HEK293 (cell line): ENCODE results near the gene SAPCD1.

Experiments
- SP2 ChIP-seq: fragments of 450-650 bp; formaldehyde crosslinking; IDR thresholded peaks from 2 replicates; pipeline ENCODE4 v1.5.1; 2016; ENCODE audit warnings: missing biosample characterization, missing genetic modification characterization
- ZNF138 ChIP-seq: fragments of 450-650 bp; formaldehyde crosslinking; IDR thresholded peaks from 2 replicates; pipeline ENCODE4 v1.5.1; 2016; ENCODE audit warnings: missing biosample characterization, missing genetic modification characterization, borderline replicate concordance
- ZNF274 ChIP-seq, 2 experiments: fragments of 200-500 bp in 1 of 2; fragments of 450-650 bp in 1 of 2; sonication (Bioruptor generic) in 1 of 2; formaldehyde crosslinking in 1 of 2; IDR thresholded peaks; 2 replicates each; pipeline versions ENCODE4 v1.5.1 to v1.6.1; 2014 to 2016; ENCODE audit warnings: borderline replicate concordance in 1 of 2, inconsistent platforms in 1 of 2, low read length in 1 of 2, missing biosample characterization in 1 of 2, missing genetic modification characterization in 1 of 2
- ZNF292 ChIP-seq: fragments of 450-650 bp; formaldehyde crosslinking; IDR thresholded peaks from 2 replicates; pipeline ENCODE4 v1.5.1; 2016; ENCODE audit warnings: low read depth, missing biosample characterization, missing genetic modification characterization, borderline replicate concordance
- ZNF302 ChIP-seq: fragments of 450-650 bp; formaldehyde crosslinking; IDR thresholded peaks from 2 replicates; pipeline ENCODE4 v1.5.1; 2016; ENCODE audit warnings: missing biosample characterization, missing genetic modification characterization, low read depth
- ZNF350 ChIP-seq: fragments of 450-650 bp; formaldehyde crosslinking; IDR thresholded peaks from 2 replicates; pipeline ENCODE4 v1.5.0; 2017; ENCODE audit warnings: missing biosample characterization, mild to moderate bottlenecking, missing genetic modification characterization
- ZNF660 ChIP-seq: fragments of 450-650 bp; IDR thresholded peaks from 2 replicates; pipeline ENCODE4 v1.5.1; 2018; ENCODE audit warnings: missing biosample characterization, mild to moderate bottlenecking, missing genetic modification characterization
- TF ChIP-seq, protein P1 (sequence below): fragments of 450-650 bp; formaldehyde crosslinking; IDR thresholded peaks from 2 replicates; pipeline ENCODE4 v1.5.1; 2016; ENCODE audit warnings: missing biosample characterization, missing genetic modification characterization
- TF ChIP-seq, protein P2 (sequence below): fragments of 450-650 bp; formaldehyde crosslinking; IDR thresholded peaks from 2 replicates; pipeline ENCODE4 v1.5.1; 2016; ENCODE audit warnings: missing biosample characterization, missing genetic modification characterization, low read depth
- TF ChIP-seq, protein P3 (sequence below): fragments of 450-650 bp; formaldehyde crosslinking; IDR thresholded peaks from 2 replicates; pipeline ENCODE4 v1.5.1; 2016; ENCODE audit warnings: missing biosample characterization, missing genetic modification characterization

DNA sequence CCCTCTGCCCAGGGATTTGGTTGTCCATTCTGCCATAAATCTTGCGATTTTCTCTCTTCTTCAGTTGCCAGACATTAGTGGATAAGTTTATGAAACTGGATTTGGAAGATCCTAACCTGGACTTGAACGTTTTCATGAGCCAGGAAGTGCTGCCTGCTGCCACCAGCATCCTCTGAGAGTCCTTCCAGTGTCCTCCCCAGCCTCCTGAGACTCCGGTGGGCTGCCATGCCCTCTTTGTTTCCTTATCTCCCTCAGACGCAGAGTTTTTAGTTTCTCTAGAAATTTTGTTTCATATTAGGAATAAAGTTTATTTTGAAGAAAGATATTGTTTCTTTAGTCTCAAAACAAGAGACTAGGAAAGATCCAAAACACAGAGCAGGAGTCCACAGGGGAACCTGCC lies at the start of gene SAPCD1:
- TF ChIP-seq, protein P1, sequence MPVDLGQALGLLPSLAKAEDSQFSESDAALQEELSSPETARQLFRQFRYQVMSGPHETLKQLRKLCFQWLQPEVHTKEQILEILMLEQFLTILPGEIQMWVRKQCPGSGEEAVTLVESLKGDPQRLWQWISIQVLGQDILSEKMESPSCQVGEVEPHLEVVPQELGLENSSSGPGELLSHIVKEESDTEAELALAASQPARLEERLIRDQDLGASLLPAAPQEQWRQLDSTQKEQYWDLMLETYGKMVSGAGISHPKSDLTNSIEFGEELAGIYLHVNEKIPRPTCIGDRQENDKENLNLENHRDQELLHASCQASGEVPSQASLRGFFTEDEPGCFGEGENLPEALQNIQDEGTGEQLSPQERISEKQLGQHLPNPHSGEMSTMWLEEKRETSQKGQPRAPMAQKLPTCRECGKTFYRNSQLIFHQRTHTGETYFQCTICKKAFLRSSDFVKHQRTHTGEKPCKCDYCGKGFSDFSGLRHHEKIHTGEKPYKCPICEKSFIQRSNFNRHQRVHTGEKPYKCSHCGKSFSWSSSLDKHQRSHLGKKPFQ (tag by site-specific recombination) = no peak
- no peak for TF ChIP-seq SP2 (tag by site-specific recombination)
- TF ChIP-seq ZNF274 (IDR thresholded peaks at IDR 0.05; ENCODE audit: low read length) = no peak
- TF ChIP-seq ZNF274 (tag by site-specific recombination; IDR thresholded peaks at IDR 0.05; ENCODE audit: borderline replicate concordance) = no peak
- TF ChIP-seq, protein P2, sequence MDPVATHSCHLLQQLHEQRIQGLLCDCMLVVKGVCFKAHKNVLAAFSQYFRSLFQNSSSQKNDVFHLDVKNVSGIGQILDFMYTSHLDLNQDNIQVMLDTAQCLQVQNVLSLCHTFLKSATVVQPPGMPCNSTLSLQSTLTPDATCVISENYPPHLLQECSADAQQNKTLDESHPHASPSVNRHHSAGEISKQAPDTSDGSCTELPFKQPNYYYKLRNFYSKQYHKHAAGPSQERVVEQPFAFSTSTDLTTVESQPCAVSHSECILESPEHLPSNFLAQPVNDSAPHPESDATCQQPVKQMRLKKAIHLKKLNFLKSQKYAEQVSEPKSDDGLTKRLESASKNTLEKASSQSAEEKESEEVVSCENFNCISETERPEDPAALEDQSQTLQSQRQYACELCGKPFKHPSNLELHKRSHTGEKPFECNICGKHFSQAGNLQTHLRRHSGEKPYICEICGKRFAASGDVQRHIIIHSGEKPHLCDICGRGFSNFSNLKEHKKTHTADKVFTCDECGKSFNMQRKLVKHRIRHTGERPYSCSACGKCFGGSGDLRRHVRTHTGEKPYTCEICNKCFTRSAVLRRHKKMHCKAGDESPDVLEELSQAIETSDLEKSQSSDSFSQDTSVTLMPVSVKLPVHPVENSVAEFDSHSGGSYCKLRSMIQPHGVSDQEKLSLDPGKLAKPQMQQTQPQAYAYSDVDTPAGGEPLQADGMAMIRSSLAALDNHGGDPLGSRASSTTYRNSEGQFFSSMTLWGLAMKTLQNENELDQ (tag by site-specific recombination) = no peak
- TF ChIP-seq, protein P3, sequence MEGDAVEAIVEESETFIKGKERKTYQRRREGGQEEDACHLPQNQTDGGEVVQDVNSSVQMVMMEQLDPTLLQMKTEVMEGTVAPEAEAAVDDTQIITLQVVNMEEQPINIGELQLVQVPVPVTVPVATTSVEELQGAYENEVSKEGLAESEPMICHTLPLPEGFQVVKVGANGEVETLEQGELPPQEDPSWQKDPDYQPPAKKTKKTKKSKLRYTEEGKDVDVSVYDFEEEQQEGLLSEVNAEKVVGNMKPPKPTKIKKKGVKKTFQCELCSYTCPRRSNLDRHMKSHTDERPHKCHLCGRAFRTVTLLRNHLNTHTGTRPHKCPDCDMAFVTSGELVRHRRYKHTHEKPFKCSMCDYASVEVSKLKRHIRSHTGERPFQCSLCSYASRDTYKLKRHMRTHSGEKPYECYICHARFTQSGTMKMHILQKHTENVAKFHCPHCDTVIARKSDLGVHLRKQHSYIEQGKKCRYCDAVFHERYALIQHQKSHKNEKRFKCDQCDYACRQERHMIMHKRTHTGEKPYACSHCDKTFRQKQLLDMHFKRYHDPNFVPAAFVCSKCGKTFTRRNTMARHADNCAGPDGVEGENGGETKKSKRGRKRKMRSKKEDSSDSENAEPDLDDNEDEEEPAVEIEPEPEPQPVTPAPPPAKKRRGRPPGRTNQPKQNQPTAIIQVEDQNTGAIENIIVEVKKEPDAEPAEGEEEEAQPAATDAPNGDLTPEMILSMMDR (tag by site-specific recombination) = no peak
- no peak for TF ChIP-seq ZNF660 (tag by site-specific recombination)
- no peak for TF ChIP-seq ZNF302 (tag by site-specific recombination)
- TF ChIP-seq ZNF292 (tag by site-specific recombination) = no peak
- no peak for TF ChIP-seq ZNF138 (tag by site-specific recombination)
- no peak for TF ChIP-seq ZNF350
